Measurements from ENCODE around the gene DLG2. TPM values are rescaled to one million over a fixed set of nuclear protein-coding genes. Genes with fewer than 3 reads are reported as not detected.

DLG2 gene
- total and polyA plus RNA-seq, 2 of the 8 experiments (the other 6 are each of a cell fraction or from before 2014, with no cell fraction given) = 1.7 to 14.3 TPM

- Histone ChIP-seq H2AK5ac (ENCODE audit: low read depth, low read length) (no peak overlapping the region), H3K4me1 (replicated peaks in 1 of 4; ENCODE audit: control insufficient read depth in 3 of 4, insufficient read depth in 4 of 4, low read length in 3 of 4) (peaks cover 0 to 5% (median 0%) of the 10 kb centered on the region in 4 experiments; a peak in 2 of 7 replicates), H2BK20ac (ENCODE audit: low read length) (no peak overlapping the region), H2BK12ac (ENCODE audit: low read depth, low read length) (no peak overlapping the region), H3K27ac (ENCODE audit: low read depth, low read length) (no peak overlapping the region), H4K5ac (ENCODE audit: insufficient read length, low read depth, low read length) (no peak overlapping the region), H3K79me2 (ENCODE audit: control insufficient read depth in 1 of 2, insufficient read depth in 2 of 2, low read length in 2 of 2) (no peaks in the 10 kb centered on the region), H3K4ac (replicated peaks; ENCODE audit: insufficient read length, low read depth, low read length) (no peak overlapping the region), H2BK5ac (ENCODE audit: low read depth, low read length) (no peak overlapping the region), H3K18ac (ENCODE audit: extremely low read depth, low read length) (no peak overlapping the region), H3K36me3 (ENCODE audit: control insufficient read depth in 2 of 4, insufficient read depth in 4 of 4, low read length in 3 of 4) (no peaks in the 10 kb centered on the region), H3K56ac (replicated peaks; ENCODE audit: insufficient read length, low read depth, low read length) (no peak overlapping the region), H3K23ac (ENCODE audit: insufficient read length) (no peak overlapping the region), H3K79me1 (ENCODE audit: low read depth, low read length) (no peaks in the 10 kb centered on the region), H4K91ac (replicated peaks; ENCODE audit: insufficient read length, low read length) (no peak overlapping the region), H3K9me3 (ENCODE audit: insufficient read depth in 2 of 2, low read depth in 1 of 2, low read length in 1 of 2) (peaks cover 4 to 5% of the 10 kb centered on the region in 2 experiments), H4K8ac (ENCODE audit: extremely low read depth, insufficient read depth, low read length) (no peak overlapping the region), H3K4me2 (ENCODE audit: insufficient read depth in 1 of 2, low read depth in 2 of 2, low read length in 2 of 2) (no peak overlapping the region), H3K14ac (ENCODE audit: insufficient read length) (no peak overlapping the region), H3K9ac (replicated peaks in 1 of 4; ENCODE audit: extremely low read depth in 1 of 4, low read depth in 3 of 4, low read length in 3 of 4) (no peak overlapping the region), H3K4me3 (ENCODE audit: extremely low read depth in 1 of 4, insufficient read depth in 2 of 4, low read depth in 3 of 4, low read length in 4 of 4) (no peak overlapping the region), H4K20me1 (replicated peaks in 1 of 2; ENCODE audit: control insufficient read depth in 1 of 2, insufficient read depth in 2 of 2, low read length in 2 of 2) (no peaks in the 10 kb centered on the region), H3K27me3 (replicated peaks in 1 of 4; ENCODE audit: control insufficient read depth in 3 of 4, extremely low read depth in 1 of 4, insufficient read depth in 3 of 4, low read length in 3 of 4) (no peaks in the 10 kb centered on the region), H2BK15ac (ENCODE audit: low read length) (no peak overlapping the region), H2BK120ac (replicated peaks; ENCODE audit: low read depth, low read length) (no peak overlapping the region), H2AFZ (ENCODE audit: low read length) (0 out of 2 replicates have a peak overlapping the region, but pooled peaks have one; percentile 58), H3K23me2 (ENCODE audit: low read depth, low read length) (no peaks in the 10 kb centered on the region)
- no peak for DNase-seq (ENCODE audit: low read depth in 1 of 2, low spot score in 2 of 2)
- no peak for FAIRE-seq
- CTCF ChIA-PET (ENCODE audit: partially characterized antibody) = interaction anchor here (0.7 to 4.0 kb wide), 18 partner anchors 10 to 299 kb away, joined by 3 to 27 read pairs (median 5); no protein-coding TSS in a partner anchor
- POLR2A ChIA-PET (ENCODE audit: partially characterized antibody) = no interaction called here
- WGBS, 2 experiments (ENCODE audit: extremely low coverage in 1 of 2, insufficient coverage in 1 of 2, insufficient read length in 1 of 2, insufficient replicate concordance in 2 of 2, low coverage in 1 of 2, low lambda C conversion rate in 2 of 2, missing lambda C conversion rate in 1 of 2) = 94% methylated on average over 2 of the region's 2 CpGs; no CpG with 5 or more reads in 1 of the 2 experiments
- TF ChIP-seq POU5F1 (IDR thresholded peaks at IDR 0.05; ENCODE audit: low read depth, low read length) (no peak), SIX5 (IDR thresholded peaks at IDR 0.05; ENCODE audit: low read depth, low read length) (no peak), TAF7 (optimal IDR thresholded peaks at IDR 0.05; ENCODE audit: borderline replicate concordance, low read depth, low read length) (no peak), TAF1 (IDR thresholded peaks at IDR 0.05; ENCODE audit: low read depth, low read length) (no peak), CBX5 (IDR thresholded peaks at IDR 0.05; ENCODE audit: low read depth, low read length) (no peak), CTBP2 (IDR thresholded peaks at IDR 0.05; ENCODE audit: borderline replicate concordance, insufficient read depth, insufficient read length, low read length) (no peak), RNF2 (IDR thresholded peaks at IDR 0.05; ENCODE audit: borderline replicate concordance, low read depth, low read length, missing control alignments, poor library complexity, severe bottlenecking) (no peak), TCF12 (IDR thresholded peaks at IDR 0.05; ENCODE audit: low read depth, low read length) (no peak), SRF (IDR thresholded peaks at IDR 0.05; ENCODE audit: low read depth, low read length) (no peak)
- TF ChIP-seq, protein P1, sequence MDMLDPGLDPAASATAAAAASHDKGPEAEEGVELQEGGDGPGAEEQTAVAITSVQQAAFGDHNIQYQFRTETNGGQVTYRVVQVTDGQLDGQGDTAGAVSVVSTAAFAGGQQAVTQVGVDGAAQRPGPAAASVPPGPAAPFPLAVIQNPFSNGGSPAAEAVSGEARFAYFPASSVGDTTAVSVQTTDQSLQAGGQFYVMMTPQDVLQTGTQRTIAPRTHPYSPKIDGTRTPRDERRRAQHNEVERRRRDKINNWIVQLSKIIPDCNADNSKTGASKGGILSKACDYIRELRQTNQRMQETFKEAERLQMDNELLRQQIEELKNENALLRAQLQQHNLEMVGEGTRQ (IDR thresholded peaks at IDR 0.05; ENCODE audit: low read length) = no peak
Observed at GRCh38 chr11:83523676-83524075, 2103.5 kb downstream of the DLG2 start.
